ENCODE data around the gene PFN3. TPM values are rescaled to one million over a fixed set of nuclear protein-coding genes. Genes with fewer than 3 reads are reported as not detected.
A peak's percentile ranks its signal among the peaks of the same experiment; 100 is the strongest.

Gene PFN3
- total RNA-seq, 1 experiment from 2014 or later, result not detected

GRCh38 chr5:177354256-177354655 lies 46.2 kb downstream of the PFN3 start:
- no peaks in the 10 kb centered on the region for H3K27me3 ChIP-seq (ENCODE audit: control insufficient read depth, insufficient read depth, low read length)
- H3K36me3 ChIP-seq (replicated peaks; ENCODE audit: control insufficient read depth, insufficient read depth, low read length), result peaks cover 5% of the 10 kb centered on the region
- no peak overlapping the region for H3K4me3 ChIP-seq (ENCODE audit: insufficient read depth, low read depth, low read length)
- no peak for DNase-seq

GRCh38 chr5:177353093-177353492 lies 47.4 kb downstream of the PFN3 start:
- Histone ChIP-seq H3K36me3 (replicated peaks; ENCODE audit: control insufficient read depth, insufficient read depth, low read length) (peaks cover 7% of the 10 kb centered on the region), H3K27me3 (ENCODE audit: control insufficient read depth, insufficient read depth, low read length) (no peaks in the 10 kb centered on the region), H3K4me3 (ENCODE audit: insufficient read depth, low read depth, low read length) (no peak overlapping the region)
- no peak for DNase-seq

- Histone ChIP-seq H3K27me3 (ENCODE audit: control insufficient read depth, insufficient read depth, low read length) (no peaks in the 10 kb centered on the region), H3K4me3 (ENCODE audit: insufficient read depth, low read depth, low read length) (peak within 1 kb of the TSS; percentile 75), H3K36me3 (replicated peaks; ENCODE audit: control insufficient read depth, insufficient read depth, low read length) (peaks cover 7% of the 10 kb centered on the region)
- peak; percentile 98 for DNase-seq
Observed at GRCh38 chr5:177351392-177352329, 48.8 kb downstream of the PFN3 start, which contains the start of gene LMAN2. Gene LMAN2 (minus strand): TSS chr5:177351668. CDS start chr5:177351647, 21 bp downstream.

GRCh38 chr5:177350776-177351391 lies 49.6 kb downstream of the PFN3 start:
- peaks cover 7% of the 10 kb centered on the region for H3K36me3 ChIP-seq (replicated peaks; ENCODE audit: control insufficient read depth, insufficient read depth, low read length)
- H3K4me3 ChIP-seq (ENCODE audit: insufficient read depth, low read depth, low read length), result peak overlapping the region; percentile 75
- H3K27me3 ChIP-seq (ENCODE audit: control insufficient read depth, insufficient read depth, low read length), result no peaks in the 10 kb centered on the region
- DNase-seq, result no peak

Other genes with a start within 250 kb of the PFN3 start
- 25.4 and 35.7 TPM in 2 replicates for gene RAB24, start 96.9 kb downstream of the PFN3 start, total RNA-seq (2014; rRNA removed; shearing (Covaris generic))
- 360 and 469 TPM in 2 replicates for gene PRELID1, start 96.9 kb downstream of the PFN3 start, total RNA-seq (2014; rRNA removed; shearing (Covaris generic))
- 26.4 and 27.2 TPM in 2 replicates for gene MXD3, start 88.8 kb downstream of the PFN3 start, total RNA-seq (2014; rRNA removed; shearing (Covaris generic))
- 221 and 225 TPM in 2 replicates for gene LMAN2, start 49.0 kb downstream of the PFN3 start, total RNA-seq (2014; rRNA removed; shearing (Covaris generic))
- 31.0 and 32.4 TPM in 2 replicates for gene RGS14, start 42.7 kb downstream of the PFN3 start, total RNA-seq (2014; rRNA removed; shearing (Covaris generic))
- not detected in 2 replicates for gene SLC34A1, start 16.2 kb downstream of the PFN3 start, total RNA-seq (2014; rRNA removed; shearing (Covaris generic))
- gene F12, start 8.9 kb upstream of the PFN3 start, total RNA-seq (2014; rRNA removed; shearing (Covaris generic)), result 3.2 and 3.7 TPM in 2 replicates
- gene GRK6, start 26.0 kb upstream of the PFN3 start, total RNA-seq (2014; rRNA removed; shearing (Covaris generic)), result 62.4 and 66.8 TPM in 2 replicates
- 11.4 and 12.1 TPM in 2 replicates for gene PRR7, start 46.2 kb upstream of the PFN3 start, total RNA-seq (2014; rRNA removed; shearing (Covaris generic))
- 165 and 216 TPM in 2 replicates for gene DBN1, start 73.0 kb upstream of the PFN3 start, total RNA-seq (2014; rRNA removed; shearing (Covaris generic))
- gene PDLIM7, start 96.9 kb upstream of the PFN3 start, total RNA-seq (2014; rRNA removed; shearing (Covaris generic)), result 71.9 and 97.3 TPM in 2 replicates
- gene DOK3, start 109.2 kb upstream of the PFN3 start, total RNA-seq (2014; rRNA removed; shearing (Covaris generic)), result 0.76 and 3.2 TPM in 2 replicates
- gene DDX41, start 116.3 kb upstream of the PFN3 start, total RNA-seq (2014; rRNA removed; shearing (Covaris generic)), result 96.5 and 106 TPM in 2 replicates
- gene FAM193B, start 153.9 kb upstream of the PFN3 start, total RNA-seq (2014; rRNA removed; shearing (Covaris generic)), result 70.2 and 80.0 TPM in 2 replicates
- gene TMED9, start 191.5 kb upstream of the PFN3 start, total RNA-seq (2014; rRNA removed; shearing (Covaris generic)), result 52.3 and 59.4 TPM in 2 replicates
- 29.7 and 37.3 TPM in 2 replicates for gene B4GALT7, start 199.5 kb upstream of the PFN3 start, total RNA-seq (2014; rRNA removed; shearing (Covaris generic))